Measurements from ENCODE around the gene HSD17B8.
A peak's percentile ranks its signal among the peaks of the same experiment; 100 is the strongest.

HSD17B8 gene

GRCh38 chr6:33191383-33192104 lies 12.9 kb upstream of the HSD17B8 start:
- no peak for DNase-seq (ENCODE audit: low read depth in 2 of 2)

- DNase-seq (ENCODE audit: low read depth in 2 of 2) = no peak
Observed at GRCh38 chr6:33192105-33192646, 12.3 kb upstream of the HSD17B8 start, which contains the start of gene COL11A2. TSS of gene COL11A2 (minus strand) at chr6:33192467. CDS start at chr6:33192240, 227 bp downstream.

GRCh38 chr6:33192671-33193602 lies 11.5 kb upstream of the HSD17B8 start:
- DNase-seq (ENCODE audit: low read depth in 2 of 2) = no peak

DNA sequence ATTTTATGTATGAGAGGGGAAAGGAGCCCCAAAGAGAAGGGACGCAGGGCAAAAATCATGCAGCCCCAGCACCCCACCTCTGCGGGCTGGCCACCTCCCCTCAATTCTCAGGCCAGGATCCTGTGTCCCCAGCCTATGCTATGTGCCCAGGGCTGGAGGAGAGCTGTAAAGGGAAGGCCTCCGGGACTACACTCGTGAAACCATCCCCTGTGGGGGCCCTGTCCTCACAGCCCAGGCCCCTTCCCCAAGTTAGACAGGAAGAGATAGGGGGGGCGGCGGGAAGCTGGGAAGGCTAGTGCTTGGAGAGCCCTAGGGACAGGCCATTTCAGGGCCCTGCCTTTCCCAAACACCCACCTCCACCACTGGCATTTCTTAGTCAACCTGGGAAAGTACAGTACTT lies 10.8 kb upstream of the HSD17B8 start:
- no peak for DNase-seq (ENCODE audit: low read depth in 2 of 2)

DNA sequence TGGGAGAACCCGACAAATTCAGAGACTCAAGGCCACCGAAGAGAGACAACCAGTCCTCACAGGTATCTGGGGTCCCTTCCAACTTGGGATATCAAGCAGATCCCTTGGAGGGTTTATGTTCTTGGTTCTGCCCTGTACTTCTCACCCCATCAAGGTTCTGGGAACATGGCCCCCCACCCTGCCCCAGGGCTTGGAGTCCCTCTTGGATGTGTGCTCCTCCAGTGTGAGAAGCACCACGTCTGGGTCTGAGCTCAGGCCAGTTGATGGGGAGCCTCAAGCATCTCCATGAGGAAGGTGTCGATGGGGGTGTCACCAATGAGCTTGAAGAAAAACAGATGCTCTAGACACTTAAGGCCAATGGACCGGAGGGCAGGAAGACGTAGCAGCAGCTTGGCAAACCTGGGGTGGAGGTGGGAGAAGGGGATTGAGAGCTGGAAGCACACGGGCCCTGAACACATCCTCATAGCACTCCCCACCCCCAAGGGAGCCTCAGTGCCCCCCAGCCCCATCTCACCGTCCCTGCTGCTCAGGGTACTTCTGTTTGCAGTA lies 9.9 kb upstream of the HSD17B8 start:
- DNase-seq (ENCODE audit: low read depth in 2 of 2) = no peak

GRCh38 chr6:33195304-33196165 lies 8.9 kb upstream of the HSD17B8 start:
- no peak for DNase-seq (ENCODE audit: low read depth in 2 of 2)

- no peak for DNase-seq (ENCODE audit: low read depth in 2 of 2)
Observed at GRCh38 chr6:33197431-33198048, 6.9 kb upstream of the HSD17B8 start.

- no peak for DNase-seq (ENCODE audit: low read depth in 2 of 2)
Observed at GRCh38 chr6:33198159-33198852, 6.1 kb upstream of the HSD17B8 start.

GRCh38 chr6:33198853-33199436 lies 5.5 kb upstream of the HSD17B8 start:
- DNase-seq (ENCODE audit: low read depth in 2 of 2) = no peak

DNA sequence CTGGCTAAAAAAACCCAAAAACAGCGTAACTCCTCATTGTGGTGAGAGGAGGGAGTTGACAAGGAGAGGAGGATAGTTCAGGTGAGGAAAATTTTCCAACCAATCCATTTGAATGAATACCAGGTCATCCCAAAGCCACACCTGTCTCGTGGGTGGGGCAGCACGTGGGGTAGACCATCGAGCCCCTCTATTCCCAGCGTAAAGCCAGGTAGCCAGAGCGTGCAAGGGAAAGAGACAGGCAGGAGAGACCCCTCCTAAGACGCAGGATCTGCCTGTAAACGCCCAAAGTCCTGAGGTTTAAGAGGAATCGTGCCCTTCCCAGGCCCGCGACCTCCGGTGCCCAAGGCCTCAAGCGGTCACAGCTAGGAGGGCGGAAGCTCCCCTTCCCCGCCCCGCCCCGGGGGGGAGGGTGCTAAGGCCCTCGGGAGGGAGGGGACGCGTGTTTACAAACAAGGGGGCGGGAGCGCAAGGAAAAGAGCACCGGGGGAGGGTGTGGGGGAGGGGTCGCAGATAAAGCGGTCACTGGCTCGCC lies 4.7 kb upstream of the HSD17B8 start:
- DNase-seq (ENCODE audit: low read depth in 2 of 2) = peak; percentile 68 to 71

GRCh38 chr6:33200219-33201146 lies 4.0 kb upstream of the HSD17B8 start, which contains the start of the genes RXRB and SLC39A7:
TSS of gene RXRB (minus strand) at chr6:33200665. CDS start at chr6:33200476, 189 bp downstream.
TSS of gene SLC39A7 (plus strand) at chr6:33200867. CDS start at chr6:33201246, 379 bp downstream.
- peak; percentile 98 for DNase-seq (ENCODE audit: low read depth in 2 of 2)

DNA sequence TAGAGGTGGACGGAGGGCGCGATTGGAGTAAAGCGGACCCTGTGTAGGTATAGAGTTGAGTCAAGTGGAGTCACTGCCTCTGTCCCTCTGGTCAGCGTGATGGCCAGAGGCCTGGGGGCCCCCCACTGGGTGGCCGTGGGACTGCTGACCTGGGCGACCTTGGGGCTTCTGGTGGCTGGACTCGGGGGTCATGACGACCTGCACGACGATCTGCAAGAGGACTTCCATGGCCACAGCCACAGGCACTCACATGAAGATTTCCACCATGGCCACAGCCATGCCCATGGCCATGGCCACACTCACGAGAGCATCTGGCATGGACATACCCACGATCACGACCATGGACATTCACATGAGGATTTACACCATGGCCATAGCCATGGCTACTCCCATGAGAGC lies 3.3 kb upstream of the HSD17B8 start:
- DNase-seq (ENCODE audit: low read depth in 2 of 2) = no peak

DNA sequence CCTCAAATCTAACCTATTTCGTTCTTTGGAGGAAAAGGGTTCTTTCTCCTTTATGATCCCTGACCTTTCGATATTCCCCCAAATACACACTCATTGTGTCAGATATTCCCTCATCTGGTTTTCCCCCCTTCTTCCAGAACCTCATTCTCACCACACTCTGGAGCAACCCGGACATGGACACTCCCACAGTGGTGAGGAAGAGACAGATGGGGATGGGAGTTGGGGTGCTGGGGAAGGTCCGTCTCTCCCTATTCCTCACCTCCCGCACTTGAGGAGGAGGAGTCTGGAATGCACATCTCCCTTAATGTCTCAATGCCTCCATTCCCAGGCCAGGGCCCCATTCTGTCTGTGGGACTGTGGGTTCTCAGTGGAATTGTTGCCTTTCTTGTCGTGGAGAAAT lies 2.5 kb upstream of the HSD17B8 start:
- DNase-seq (ENCODE audit: low read depth in 2 of 2) = no peak

GRCh38 chr6:33202799-33203198 lies 1.7 kb upstream of the HSD17B8 start:
- no peak for DNase-seq (ENCODE audit: low read depth in 2 of 2)

DNA sequence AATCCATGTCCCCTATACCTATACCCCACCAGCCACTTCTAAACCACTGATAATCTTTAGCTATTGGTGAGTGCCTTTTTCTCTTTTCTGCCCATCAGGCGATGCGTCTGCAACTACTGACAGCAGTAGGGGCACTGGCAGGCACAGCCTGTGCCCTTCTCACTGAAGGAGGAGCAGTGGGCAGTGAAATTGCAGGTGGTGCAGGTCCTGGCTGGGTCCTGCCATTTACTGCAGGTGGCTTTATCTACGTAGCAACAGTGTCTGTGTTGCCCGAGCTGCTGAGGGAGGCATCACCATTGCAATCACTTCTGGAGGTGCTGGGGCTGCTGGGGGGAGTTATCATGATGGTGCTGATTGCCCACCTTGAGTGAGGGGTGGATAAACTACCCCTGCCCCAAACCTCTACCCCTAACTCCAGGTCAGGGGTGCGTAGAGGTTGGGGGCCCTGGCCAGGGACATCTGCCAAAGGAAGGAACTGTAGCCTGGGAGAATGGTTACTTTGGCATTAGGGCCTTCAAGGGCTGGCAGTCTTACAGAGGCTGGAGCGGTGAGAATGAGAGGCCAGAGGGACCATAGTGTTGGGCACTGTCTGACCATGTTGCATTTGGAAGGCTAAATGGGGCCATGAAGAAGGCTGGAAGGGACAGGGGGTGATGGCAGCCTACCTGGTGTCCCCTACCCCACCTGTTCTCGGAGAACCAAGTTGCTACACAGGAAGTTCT lies 851 bp upstream of the HSD17B8 start:
- no peak for DNase-seq (ENCODE audit: low read depth in 2 of 2)

- no peak for DNase-seq (ENCODE audit: low read depth in 2 of 2)
Observed at GRCh38 chr6:33204165-33204414, 365 bp upstream of the HSD17B8 start.

DNA sequence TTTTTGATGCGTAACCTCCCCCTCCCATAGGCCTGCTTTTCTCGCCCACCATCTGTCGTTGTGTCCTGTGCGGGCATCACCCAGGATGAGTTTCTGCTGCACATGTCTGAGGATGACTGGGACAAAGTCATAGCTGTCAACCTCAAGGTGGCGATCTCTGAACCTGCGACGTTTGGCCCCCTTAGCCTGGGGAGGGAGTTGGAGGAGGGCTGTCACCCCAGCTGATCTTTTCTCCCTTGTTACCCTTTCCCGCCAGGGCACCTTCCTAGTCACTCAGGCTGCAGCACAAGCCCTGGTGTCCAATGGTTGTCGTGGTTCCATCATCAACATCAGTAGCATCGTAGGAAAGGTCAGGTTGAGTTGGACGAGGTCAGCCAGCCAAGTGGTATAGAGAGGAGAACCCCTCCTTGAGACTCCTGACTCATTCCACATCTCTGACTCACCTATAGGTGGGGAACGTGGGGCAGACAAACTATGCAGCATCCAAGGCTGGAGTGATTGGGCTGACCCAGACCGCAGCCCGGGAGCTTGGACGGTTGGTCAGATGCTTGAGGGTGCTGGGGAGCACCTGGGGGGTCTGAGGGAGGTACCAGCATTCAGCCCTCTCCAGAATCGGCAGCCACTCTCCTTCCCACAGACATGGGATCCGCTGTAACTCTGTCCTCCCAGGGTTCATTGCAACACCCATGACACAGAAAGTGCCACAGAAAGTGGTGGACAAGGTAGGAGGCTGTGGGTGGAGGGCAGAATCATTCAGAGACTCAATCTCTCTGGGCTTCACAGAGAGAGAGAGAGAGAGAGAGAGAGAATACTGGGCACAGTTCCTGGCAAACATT lies 954 bp downstream of the HSD17B8 start:
- DNase-seq (ENCODE audit: low read depth in 2 of 2) = peak; percentile 34 to 47
